ENCODE results near the gene B4GALT5.

DNA sequence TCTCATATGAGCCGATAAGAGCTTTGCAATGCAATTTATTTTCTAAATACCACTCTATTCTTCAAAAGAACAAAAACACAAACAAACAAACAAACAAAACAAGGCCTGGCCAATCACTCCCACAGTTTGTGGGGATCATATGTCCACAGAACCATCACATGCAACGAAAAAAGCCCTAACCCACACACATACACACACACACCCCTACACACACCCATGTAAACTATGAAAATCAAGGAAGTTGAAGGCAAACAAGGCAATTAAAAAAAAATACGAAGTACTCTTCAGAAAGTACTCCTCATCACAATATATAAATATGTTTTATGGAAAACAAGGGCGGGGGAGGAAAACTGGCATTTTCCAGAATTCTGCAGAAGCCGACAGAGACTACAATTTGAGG, 79.6 kb downstream of the B4GALT5 start:
- TF ChIP-seq CTCF (IDR thresholded peaks at IDR 0.05), result no peak
- no peak for TF ChIP-seq TEAD4 (CRISPR knock-in tag; IDR thresholded peaks at IDR 0.05)
- no peak for TF ChIP-seq RORB (CRISPR knock-in tag; IDR thresholded peaks at IDR 0.05)
- no peak for TF ChIP-seq ZSCAN18 (CRISPR knock-in tag; IDR thresholded peaks at IDR 0.05)
- no peak for TF ChIP-seq ZBTB21 (CRISPR knock-in tag; IDR thresholded peaks at IDR 0.05; ENCODE audit: borderline replicate concordance)
- no peak for TF ChIP-seq NFYB (CRISPR knock-in tag; conservative IDR thresholded peaks at IDR 0.05; ENCODE audit: low read depth)
- TF ChIP-seq ZNF121 (CRISPR knock-in tag; IDR thresholded peaks at IDR 0.05), result no peak
- TF ChIP-seq E2F5 (CRISPR knock-in tag; IDR thresholded peaks at IDR 0.05), result no peak
- TF ChIP-seq IRF2 (CRISPR knock-in tag; IDR thresholded peaks at IDR 0.05; ENCODE audit: borderline replicate concordance, low read depth), result no peak
